Natural killer cell (primary cell): ENCODE measurements around the gene HIKESHI. TPM values are rescaled to one million over a fixed set of nuclear protein-coding genes. Genes with fewer than 3 reads are reported as not detected.

Source experiments
- ATAC-seq, 3 donors: fragments of 150-1000 bp in 2 of 3; fragments of 200-7000 bp in 1 of 3; cut with Tn5 transposase; 1 replicate in 1 of 3; 2 replicates in 2 of 3; pipeline ENCODE4 v1.10.0; 2021; ENCODE audit warnings: mild to moderate bottlenecking in 2 of 3, moderate library complexity in 2 of 3
- DNase-seq, 2 donors: peaks; one replicate each; pipeline versions ENCODE4 v3.0.0 to v3.0.0-alpha.2; 2013 to 2021; ENCODE audit warnings: mixed read lengths in 1 of 2
- H3K27ac ChIP-seq: one replicate; pipeline ENCODE4 v1.5.1; 2013; ENCODE audit warnings: mild to moderate bottlenecking, low read length
- H3K27me3 ChIP-seq: one replicate; pipeline ENCODE4 v1.6.1; 2013; ENCODE audit warnings: low read length; ENCODE audit not compliant: control insufficient read depth, insufficient read depth
- H3K36me3 ChIP-seq: one replicate; pipeline ENCODE4 v1.6.1; 2013; ENCODE audit warnings: low read length; ENCODE audit not compliant: control insufficient read depth, insufficient read depth
- H3K4me1 ChIP-seq: one replicate; pipeline ENCODE4 v1.6.1; 2013; ENCODE audit warnings: low read length; ENCODE audit not compliant: control insufficient read depth, insufficient read depth
- H3K4me3 ChIP-seq: one replicate; pipeline ENCODE4 v1.5.1; 2013; ENCODE audit warnings: low read length
- H3K9me3 ChIP-seq: one replicate; pipeline ENCODE4 v1.6.1; 2013; ENCODE audit warnings: low read length; ENCODE audit not compliant: control insufficient read depth, insufficient read depth
- H3K27ac Mint-ChIP-seq, 2 donors: one replicate each; pipeline ENCODE4 v1.8.0; 2022; ENCODE audit warnings: mild to moderate bottlenecking in 2 of 2, mixed read lengths in 2 of 2, moderate library complexity in 1 of 2
- H3K27me3 Mint-ChIP-seq, 2 donors: one replicate each; pipeline ENCODE4 v1.8.0; 2022; ENCODE audit warnings: low read depth in 2 of 2, mixed read lengths in 2 of 2
- H3K36me3 Mint-ChIP-seq: one replicate; pipeline ENCODE4 v1.8.0; 2022; ENCODE audit warnings: mixed read lengths
- H3K4me1 Mint-ChIP-seq, 2 donors: one replicate each; pipeline ENCODE4 v1.8.0; 2022; ENCODE audit warnings: mixed read lengths in 2 of 2
- H3K4me3 Mint-ChIP-seq: one replicate; pipeline ENCODE4 v1.8.0; 2022; ENCODE audit warnings: mild to moderate bottlenecking, moderate library complexity, mixed read lengths
- H3K9me3 Mint-ChIP-seq, 2 donors: one replicate each; pipeline ENCODE4 v1.8.0; 2022; ENCODE audit warnings: mixed read lengths in 2 of 2
- CTCF ChIP-seq: fragments of 200-600 bp; IDR thresholded peaks from one replicate; pipeline ENCODE4 v1.8.0; 2022; ENCODE audit warnings: antibody characterized with exemption
- WGBS: methylation state at CpG from one replicate; pipeline ENCODE4 v1.1.7; 2013; ENCODE audit warnings: missing lambda C conversion rate; ENCODE audit not compliant: insufficient coverage; 5-methylcytosine and 5-hydroxymethylcytosine counted together
- intact Hi-C: fragments of 100-400 bp; cut with micrococcal nuclease; formaldehyde crosslinking; loops from one replicate; pipeline ENCODE4 v1.14.2; 2022
- total RNA-seq, 4 donors: library from RNA; stranded (reverse); fragments of 120-200 nt in 1 of 4; gene quantifications; one replicate each; pipeline versions ENCODE4 v1.2.3 to v1.2.4, GENCODE V29; 2013 to 2022

Gene HIKESHI
- total RNA-seq, 3 donors from 2014 or later (not counting 1 experiment from before 2014, with no cell fraction given) = 12.7 to 24.2 (median 18.2) TPM

GRCh38 chr11:86314636-86315035 is 12.6 kb downstream of the HIKESHI start:
- Histone ChIP-seq H3K4me3 (no peak overlapping the region), H3K27me3 (no peaks in the 10 kb centered on the region), H3K9me3 (no peaks in the 10 kb centered on the region), H3K36me3 (peaks cover 12% of the 10 kb centered on the region), H3K4me1 (no peaks in the 10 kb centered on the region), H3K27ac (no peak overlapping the region)
- Mint-ChIP-seq H3K27me3 (no peaks in the 10 kb centered on the region), H3K4me3 (no peak overlapping the region), H3K27ac (no peak overlapping the region), H3K4me1 (peaks cover 24 to 45% of the 10 kb centered on the region in 2 donors), H3K36me3 (peaks cover 5% of the 10 kb centered on the region), H3K9me3 (no peaks in the 10 kb centered on the region)
- WGBS = 97% methylated on average over 2 of the region's 2 CpGs
- TF ChIP-seq CTCF = no peak
- DNase-seq (no peak), ATAC-seq (no peak)
- intact Hi-C loops = no loop called here

GRCh38 chr11:86335131-86335767 is 33.2 kb downstream of the HIKESHI start:
- Histone ChIP-seq H3K4me1 (no peaks in the 10 kb centered on the region), H3K4me3 (no peak overlapping the region), H3K9me3 (no peaks in the 10 kb centered on the region), H3K27ac (no peak overlapping the region), H3K36me3 (peaks cover 30% of the 10 kb centered on the region), H3K27me3 (no peaks in the 10 kb centered on the region)
- 98% methylated on average over 5 of the region's 6 CpGs for WGBS
- Mint-ChIP-seq H3K27me3 (no peaks in the 10 kb centered on the region), H3K4me3 (no peak overlapping the region), H3K36me3 (peaks cover 8% of the 10 kb centered on the region), H3K27ac (no peak overlapping the region), H3K4me1 (peaks cover 0 to 6% of the 10 kb centered on the region in 2 donors), H3K9me3 (no peaks in the 10 kb centered on the region)
- intact Hi-C loops = no loop called here
- DNase-seq (no peak), ATAC-seq (no peak)
- TF ChIP-seq CTCF = no peak

- Mint-ChIP-seq H3K36me3 (peaks cover 14% of the 10 kb centered on the region), H3K27ac (no peak overlapping the region), H3K4me1 (peaks cover 0 to 9% of the 10 kb centered on the region in 2 donors), H3K4me3 (no peak overlapping the region), H3K27me3 (no peaks in the 10 kb centered on the region), H3K9me3 (no peaks in the 10 kb centered on the region)
- H3K4me3 ChIP-seq = no peak overlapping the region
- intact Hi-C loops = no loop called here
- H3K9me3 ChIP-seq = no peaks in the 10 kb centered on the region
- ATAC-seq = no peak
- 93% methylated on average over 2 of the region's 2 CpGs for WGBS
- no peaks in the 10 kb centered on the region for H3K27me3 ChIP-seq
- peaks cover 26% of the 10 kb centered on the region for H3K36me3 ChIP-seq
- H3K27ac ChIP-seq = no peak overlapping the region
- TF ChIP-seq CTCF = no peak
- no peaks in the 10 kb centered on the region for H3K4me1 ChIP-seq
- no peak for DNase-seq
These were observed 35.2 kb downstream of the HIKESHI start for GRCh38 chr11:86337227-86337626.

GRCh38 chr11:86341382-86341781 is 39.3 kb downstream of the HIKESHI start:
- WGBS = 98% methylated on average over 3 of the region's 3 CpGs
- ATAC-seq (no peak), DNase-seq (no peak)
- Histone ChIP-seq H3K27me3 (no peaks in the 10 kb centered on the region), H3K36me3 (peaks cover 27% of the 10 kb centered on the region), H3K27ac (no peak overlapping the region), H3K9me3 (no peaks in the 10 kb centered on the region), H3K4me1 (no peaks in the 10 kb centered on the region), H3K4me3 (no peak overlapping the region)
- Mint-ChIP-seq H3K4me3 (no peak overlapping the region), H3K27me3 (no peaks in the 10 kb centered on the region), H3K27ac (no peak overlapping the region), H3K9me3 (no peaks in the 10 kb centered on the region), H3K36me3 (peaks cover 14% of the 10 kb centered on the region), H3K4me1 (peaks cover 6 to 15% of the 10 kb centered on the region in 2 donors)
- TF ChIP-seq CTCF = no peak
- intact Hi-C loops = no loop called here
